SK-N-SH (cell line): ENCODE results near the gene DDX25. TPM values are rescaled to one million over a fixed set of nuclear protein-coding genes. Genes with fewer than 3 reads are reported as not detected.

Experiments
- CTCF ChIA-PET: fragments of 300-600, 350-600 bp; formaldehyde crosslinking; extraction: SDS; loops from one replicate; lab custom pipeline; 2021; lab: Yijun Ruan, JAX
- POLR2A ChIA-PET: fragments of 350-600 bp; sonication (Branson Sonifier 250); formaldehyde crosslinking; extraction: SDS; loops from one replicate; lab custom pipeline; 2020; ENCODE audit warnings: antibody characterized with exemption, inconsistent platforms; lab: Yijun Ruan, JAX
- DNase-seq: peaks from one replicate; pipeline ENCODE4 v3.0.0; 2012
- H2AFZ ChIP-seq: fragments of 200-600 bp; sonication (generic); 2 replicates; pipeline ENCODE4 v1.8.1; 2016; ENCODE audit warnings: antibody characterized with exemption, mild to moderate bottlenecking, low read depth
- H3F3A ChIP-seq: fragments of 200-600 bp; sonication (generic); replicated peaks from 2 replicates; pipeline ENCODE3; 2016; ENCODE audit warnings: antibody characterized with exemption, mild to moderate bottlenecking; ENCODE audit not compliant: insufficient read depth
- H3K27ac ChIP-seq, 2 experiments: fragments of 200-500 bp in 1 of 2; fragments of 200-600 bp in 1 of 2; sonication (Bioruptor generic) in 1 of 2; sonication (generic), shearing (Covaris generic) in 1 of 2; 2 replicates each; pipeline versions ENCODE4 v1.5.1 to v1.6.1; 2014 to 2016; ENCODE audit warnings: low read depth in 2 of 2, inconsistent platforms in 1 of 2, low read length in 1 of 2, mild to moderate bottlenecking in 1 of 2, mixed read lengths in 1 of 2
- H3K27me3 ChIP-seq: fragments of 200-600 bp; sonication (generic), shearing (Covaris generic); 2 replicates; pipeline ENCODE4 v1.6.1; 2016; ENCODE audit warnings: mixed run types; ENCODE audit not compliant: insufficient read depth
- H3K36me3 ChIP-seq, 2 experiments: fragments of 200-500 bp in 1 of 2; fragments of 200-600 bp in 1 of 2; sonication (Bioruptor generic) in 1 of 2; sonication (generic) in 1 of 2; replicated peaks in 1 of 2; 2 replicates each; pipeline versions ENCODE3 to v1.5.1; 2014 to 2016; ENCODE audit warnings: low read length in 1 of 2, mild to moderate bottlenecking in 1 of 2; ENCODE audit not compliant: insufficient read depth in 2 of 2, control insufficient read depth in 1 of 2
- H3K4me1 ChIP-seq, 2 experiments: fragments of 200-500 bp in 1 of 2; fragments of 200-600 bp in 1 of 2; sonication (Bioruptor generic) in 1 of 2; sonication (generic), shearing (Covaris generic) in 1 of 2; 2 replicates each; pipeline versions ENCODE4 v1.5.1 to v1.6.1; 2014 to 2016; ENCODE audit warnings: low read depth in 1 of 2, low read length in 1 of 2, mixed run types in 1 of 2; ENCODE audit not compliant: insufficient read depth in 2 of 2, control insufficient read depth in 1 of 2
- H3K4me2 ChIP-seq: fragments of 200-600 bp; sonication (generic), shearing (Covaris generic); 2 replicates; pipeline ENCODE4 v1.6.1; 2017; ENCODE audit warnings: mixed run types
- H3K4me3 ChIP-seq, 2 experiments: fragments of 200-500 bp in 1 of 2; fragments of 200-600 bp in 1 of 2; sonication (Bioruptor generic) in 1 of 2; sonication (generic), shearing (Covaris generic) in 1 of 2; 2 replicates each; pipeline versions ENCODE4 v1.5.1 to v1.8.1; 2014 to 2016; ENCODE audit warnings: low read depth in 2 of 2, inconsistent platforms in 1 of 2, low read length in 1 of 2, mild to moderate bottlenecking in 1 of 2, mixed read lengths in 1 of 2, moderate library complexity in 1 of 2
- H3K79me2 ChIP-seq: fragments of 200-600 bp; sonication (generic); 2 replicates; pipeline ENCODE4 v1.8.1; 2017; ENCODE audit warnings: mild to moderate bottlenecking; ENCODE audit not compliant: insufficient read depth
- H3K9ac ChIP-seq: fragments of 200-600 bp; sonication (generic); 2 replicates; pipeline ENCODE4 v1.6.1; 2017; ENCODE audit warnings: mixed run types
- H3K9me2 ChIP-seq: fragments of 200-600 bp; sonication (generic); 2 replicates; pipeline ENCODE4 v1.6.1; 2017; ENCODE audit warnings: mixed run types
- H3K9me3 ChIP-seq: fragments of 200-600 bp; sonication (generic); 2 replicates; pipeline ENCODE4 v1.6.1; 2017; ENCODE audit warnings: mixed run types, mild to moderate bottlenecking, moderate library complexity
- H4K20me1 ChIP-seq: fragments of 200-600 bp; sonication (generic); 2 replicates; pipeline ENCODE4 v1.6.1; 2017; ENCODE audit warnings: mild to moderate bottlenecking, mixed run types; ENCODE audit not compliant: insufficient read depth
- CHD2 ChIP-seq: fragments of 150-350 bp; IDR thresholded peaks from 2 replicates; pipeline ENCODE4 v1.6.1; 2018; ENCODE audit warnings: low read length; ENCODE audit not compliant: partially characterized antibody
- ELF1 ChIP-seq: IDR thresholded peaks from 2 replicates; pipeline ENCODE4 v1.4.0; 2012
- FOSL2 ChIP-seq: IDR thresholded peaks from 2 replicates; pipeline ENCODE4 v1.4.0; 2012; ENCODE audit warnings: low read depth, mild to moderate bottlenecking, moderate library complexity, borderline replicate concordance
- FOXJ3 ChIP-seq: sonication (generic); formaldehyde crosslinking; IDR thresholded peaks from 2 replicates; pipeline ENCODE4 v1.5.1; 2020; ENCODE audit warnings: mild to moderate bottlenecking, missing genetic modification reagents
- FOXM1 ChIP-seq: IDR thresholded peaks from 2 replicates; pipeline ENCODE4 v1.4.0; 2012; ENCODE audit warnings: low read depth, mild to moderate bottlenecking
- GATA2 ChIP-seq: sonication (generic); formaldehyde crosslinking; IDR thresholded peaks from 2 replicates; pipeline ENCODE4 v1.5.0; 2020; ENCODE audit warnings: mild to moderate bottlenecking, missing genetic modification reagents
- IRF3 ChIP-seq: fragments of 150-350 bp; IDR thresholded peaks from 2 replicates; pipeline ENCODE4 v1.6.1; 2016; ENCODE audit warnings: mild to moderate bottlenecking, low read depth, low read length
- JUND ChIP-seq: IDR thresholded peaks from 2 replicates; pipeline ENCODE4 v1.4.0; 2012
- MXI1 ChIP-seq: IDR thresholded peaks from 2 replicates; pipeline ENCODE4 v1.6.1; 2012; ENCODE audit warnings: mild to moderate bottlenecking, low read depth, low read length, improper control_type of control experiment
- NRF1 ChIP-seq: IDR thresholded peaks from 2 replicates; pipeline ENCODE4 v1.6.1; 2012; ENCODE audit warnings: low read depth, mild to moderate bottlenecking, low read length
- POLR2AphosphoS5 ChIP-seq: IDR thresholded peaks from 2 replicates; pipeline ENCODE4 v1.6.1; 2012; ENCODE audit warnings: low read depth, low read length
- RAD21 ChIP-seq: IDR thresholded peaks from 2 replicates; pipeline ENCODE4 v1.6.1; 2012; ENCODE audit warnings: mild to moderate bottlenecking, low read length
- RCOR1 ChIP-seq: fragments of 150-350 bp; IDR thresholded peaks from 2 replicates; pipeline ENCODE4 v1.6.1; 2017; ENCODE audit warnings: antibody characterized with exemption, low read length
- RFX5 ChIP-seq: IDR thresholded peaks from 2 replicates; pipeline ENCODE4 v1.6.1; 2012; ENCODE audit warnings: mild to moderate bottlenecking, improper control_type of control experiment, low read length
- SIN3A ChIP-seq: IDR thresholded peaks from 2 replicates; pipeline ENCODE4 v1.6.1; 2012; ENCODE audit warnings: low read depth, mild to moderate bottlenecking, low read length, moderate library complexity, borderline replicate concordance
- SMC3 ChIP-seq: IDR thresholded peaks from 2 replicates; pipeline ENCODE4 v1.6.1; 2012; ENCODE audit warnings: low read depth, low read length, improper control_type of control experiment
- TAF1 ChIP-seq: IDR thresholded peaks from 2 replicates; pipeline ENCODE4 v1.6.1; 2012; ENCODE audit warnings: low read depth, mild to moderate bottlenecking, low read length, moderate library complexity, borderline replicate concordance
- TCF12 ChIP-seq: IDR thresholded peaks from 2 replicates; pipeline ENCODE4 v1.4.0; 2012
- USF1 ChIP-seq: IDR thresholded peaks from 2 replicates; pipeline ENCODE4 v1.4.0; 2012; ENCODE audit warnings: low read depth, borderline replicate concordance
- YY1 ChIP-seq: IDR thresholded peaks from 2 replicates; pipeline ENCODE4 v1.4.0; 2012; ENCODE audit warnings: low read depth, mild to moderate bottlenecking
- WGBS: methylation state at CpG from one replicate; pipeline ENCODE4 v1.1.6; 2017; ENCODE audit warnings: low lambda C conversion rate; 5-methylcytosine and 5-hydroxymethylcytosine counted together
- polyA plus RNA-seq, 3 experiments: library from polyadenylated mRNA; depleted of rRNA; stranded (reverse); fragments of >200 nt; gene quantifications; 2 replicates each; pipeline ENCODE4 v1.2.3, GENCODE V29; 2012
- TF ChIP-seq, protein P1 (sequence below): IDR thresholded peaks from 2 replicates; pipeline ENCODE4 v1.4.0; 2012; ENCODE audit warnings: low read depth

Gene DDX25
- polyA plus RNA-seq, 1 of the 3 experiments (the other 2 are of a cell fraction), result 0.12 TPM

DNA sequence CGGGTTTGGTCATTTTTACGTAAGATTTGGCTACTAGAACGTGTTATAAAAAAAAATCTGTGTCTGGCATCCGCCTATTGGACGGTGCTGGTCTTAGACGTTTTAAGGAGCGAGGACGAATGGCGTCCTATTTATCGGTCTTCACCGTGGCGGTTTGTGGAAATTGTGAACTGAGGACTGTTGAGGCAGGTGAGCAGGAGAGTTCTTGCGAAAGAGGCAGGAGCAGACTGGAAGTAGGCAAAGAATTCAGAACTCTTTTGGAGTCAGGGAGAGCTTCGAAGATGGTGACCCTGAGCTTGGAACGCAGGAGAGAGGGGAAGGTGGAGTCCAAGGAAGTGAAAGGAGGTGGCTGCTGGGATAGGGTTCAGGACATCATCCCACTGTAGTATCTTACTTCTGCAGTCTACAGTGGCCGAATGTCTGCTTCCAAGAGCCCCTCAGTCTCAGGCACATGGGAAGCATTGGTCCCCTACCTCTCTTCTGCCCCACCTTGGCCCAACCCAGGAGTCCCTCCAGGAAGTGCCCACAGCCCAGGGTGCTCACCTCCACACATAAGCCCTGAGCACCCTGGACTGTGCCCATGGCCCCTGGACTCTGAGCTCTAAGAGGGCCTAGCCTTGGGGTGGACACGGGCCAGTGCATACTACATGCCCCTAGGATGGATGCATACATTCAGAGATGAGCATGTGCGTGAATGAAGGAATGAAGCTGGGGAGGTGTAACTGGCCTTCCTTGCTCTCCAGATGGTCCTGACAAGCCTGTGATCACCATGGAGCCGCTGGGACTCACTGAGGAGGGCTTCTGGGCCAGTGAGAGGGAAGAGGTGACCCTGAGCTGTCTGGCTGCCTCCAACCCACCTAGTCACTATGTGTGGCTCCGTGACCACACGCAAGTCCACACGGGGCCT lies 45.2 kb downstream of the DDX25 start (continued):
- no peak for TF ChIP-seq RAD21
- no peak for TF ChIP-seq NRF1
- TF ChIP-seq RCOR1, result no peak
- TF ChIP-seq MXI1, result no peak
- TF ChIP-seq SMC3, result no peak
- no peak for TF ChIP-seq YY1

- peaks cover 0 to 51% of the 10 kb centered on the region in 2 experiments; a peak in 2 of 4 replicates for H3K4me1 ChIP-seq
- H3K4me3 ChIP-seq, result no peak overlapping the region
- ChIA-PET POLR2A (interaction anchor here (1.0 kb wide), 1 partner anchor 162 kb away, joined by 3 read pairs; no protein-coding TSS in a partner anchor), CTCF (interaction anchor here (1.1 to 3.5 kb wide), 3 partner anchors 10 to 111 kb away, joined by 3 to 31 read pairs (median 13); no protein-coding TSS in a partner anchor)
- no peaks in the 10 kb centered on the region for H3K27me3 ChIP-seq
- 87% methylated on average over 7 of the region's 11 CpGs for WGBS
- H3K27ac ChIP-seq, result peak overlapping the region in 1 of 2 experiments; percentile 97; a peak in 2 of 4 replicates
- no peak overlapping the region for H2AFZ ChIP-seq
- TF ChIP-seq POLR2AphosphoS5 (no peak), FOSL2 (no peak), SIN3A (no peak), MXI1 (no peak), CHD2 (no peak), USF1 (no peak), FOXJ3 (CRISPR knock-in tag) (no peak), TCF12 (no peak), NRF1 (no peak), TAF1 (no peak), RFX5 (no peak), RCOR1 (no peak), GATA2 (CRISPR knock-in tag) (no peak), IRF3 (no peak), ELF1 (no peak), JUND (no peak), YY1 (no peak), FOXM1 (no peak)
- TF ChIP-seq, protein P1, sequence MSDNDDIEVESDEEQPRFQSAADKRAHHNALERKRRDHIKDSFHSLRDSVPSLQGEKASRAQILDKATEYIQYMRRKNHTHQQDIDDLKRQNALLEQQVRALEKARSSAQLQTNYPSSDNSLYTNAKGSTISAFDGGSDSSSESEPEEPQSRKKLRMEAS, result no peak
- H3K9me2 ChIP-seq, result no peaks in the 10 kb centered on the region
- no peaks in the 10 kb centered on the region for H3F3A ChIP-seq
- H3K9ac ChIP-seq, result no peak overlapping the region
- no peak overlapping the region for H3K4me2 ChIP-seq
- H3K36me3 ChIP-seq, result no peaks in the 10 kb centered on the region
- H3K9me3 ChIP-seq, result no peaks in the 10 kb centered on the region
- no peak for DNase-seq
- H3K79me2 ChIP-seq, result no peaks in the 10 kb centered on the region
- H4K20me1 ChIP-seq, result no peaks in the 10 kb centered on the region
Measured at GRCh38 chr11:125950178-125950490, 45.8 kb downstream of the DDX25 start.
